Nephron progenitor cell (in vitro differentiated cells): ENCODE results near the gene LSM14B.

Source experiments
- DNase-seq: peaks from one replicate; pipeline ENCODE4 v3.0.0; 2021
- H3K27ac Mint-ChIP-seq: 2 replicates; pipeline ENCODE4 v1.8.0; 2021; ENCODE audit warnings: mild to moderate bottlenecking, moderate library complexity, mixed read lengths
- H3K27me3 Mint-ChIP-seq: 2 replicates; pipeline ENCODE4 v1.8.0; 2021; ENCODE audit warnings: mild to moderate bottlenecking, low read depth, mixed read lengths; ENCODE audit not compliant: poor library complexity
- H3K36me3 Mint-ChIP-seq: 2 replicates; pipeline ENCODE4 v1.8.0; 2021; ENCODE audit warnings: low read depth, mixed read lengths
- H3K4me1 Mint-ChIP-seq: 2 replicates; pipeline ENCODE4 v1.8.0; 2021; ENCODE audit warnings: mixed read lengths
- H3K4me3 Mint-ChIP-seq: 2 replicates; pipeline ENCODE4 v1.8.0; 2021; ENCODE audit warnings: mild to moderate bottlenecking, moderate library complexity, mixed read lengths
- H3K9me3 Mint-ChIP-seq: 2 replicates; pipeline ENCODE4 v1.8.0; 2021; ENCODE audit warnings: mild to moderate bottlenecking, moderate library complexity, mixed read lengths
- CTCF ChIP-seq: fragments of 200-600 bp; sonication (generic); IDR thresholded peaks from 2 replicates; pipeline ENCODE4 v1.5.0; 2021; ENCODE audit warnings: antibody characterized with exemption

LSM14B gene

GRCh38 chr20:62162765-62163484, 40.6 kb downstream of the LSM14B start:
- no peak for TF ChIP-seq CTCF
- Mint-ChIP-seq H3K4me3 (no peak overlapping the region), H3K27me3 (no peaks in the 10 kb centered on the region), H3K27ac (no peak overlapping the region), H3K9me3 (no peaks in the 10 kb centered on the region), H3K4me1 (peaks cover 10% of the 10 kb centered on the region), H3K36me3 (peaks cover 28% of the 10 kb centered on the region)
- no peak for DNase-seq

- Mint-ChIP-seq H3K36me3 (peaks cover 33% of the 10 kb centered on the region), H3K9me3 (no peaks in the 10 kb centered on the region), H3K27ac (no peak overlapping the region), H3K27me3 (no peaks in the 10 kb centered on the region), H3K4me3 (no peak overlapping the region), H3K4me1 (peaks cover 9% of the 10 kb centered on the region)
- DNase-seq = no peak
- TF ChIP-seq CTCF = no peak
Measured at GRCh38 chr20:62163485-62163865, 41.2 kb downstream of the LSM14B start.

DNA sequence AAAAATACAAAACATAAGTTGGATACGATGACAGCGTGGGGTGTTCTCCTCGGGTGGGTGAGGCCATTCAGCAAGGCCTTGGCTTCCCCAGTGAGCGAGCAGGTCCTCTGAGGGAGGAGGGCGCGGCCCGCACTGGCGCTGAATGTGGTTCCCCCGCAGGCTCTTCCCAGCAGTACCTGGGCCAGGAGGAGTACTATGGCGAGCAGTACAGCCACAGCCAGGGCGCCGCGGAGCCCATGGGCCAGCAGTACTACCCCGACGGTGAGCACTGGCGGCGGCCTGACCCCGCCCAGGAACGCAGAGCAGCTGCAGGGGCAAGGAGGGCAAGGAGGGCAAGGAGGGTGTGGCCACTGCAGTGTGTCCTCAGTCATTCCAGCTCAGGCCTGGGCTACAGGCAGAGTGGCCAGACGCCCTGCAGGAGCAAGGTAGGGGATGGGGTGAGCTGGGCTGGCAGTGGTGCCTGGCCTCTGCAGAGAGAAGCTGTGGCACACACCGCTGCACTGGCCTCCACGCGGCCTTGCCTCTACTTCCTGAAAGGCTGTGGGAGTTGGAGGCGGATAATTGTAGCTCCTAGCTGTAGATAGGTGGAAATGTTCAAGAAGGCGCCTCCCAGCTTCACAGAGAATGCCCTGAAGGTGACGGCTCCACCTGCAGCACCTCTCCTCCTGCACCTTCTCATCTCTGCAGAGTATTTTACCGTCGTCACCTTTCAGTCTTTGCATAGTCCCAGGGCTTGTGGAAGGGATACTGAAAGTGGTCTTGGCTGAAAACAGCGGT, 41.9 kb downstream of the LSM14B start:
- H3K27me3 Mint-ChIP-seq = no peaks in the 10 kb centered on the region
- H3K4me1 Mint-ChIP-seq = peaks cover 9% of the 10 kb centered on the region
- no peaks in the 10 kb centered on the region for H3K9me3 Mint-ChIP-seq
- peaks cover 39% of the 10 kb centered on the region for H3K36me3 Mint-ChIP-seq
- no peak overlapping the region for H3K4me3 Mint-ChIP-seq
- no peak for DNase-seq
- peak overlapping the region; percentile 57 for H3K27ac Mint-ChIP-seq
- TF ChIP-seq CTCF = no peak

DNA sequence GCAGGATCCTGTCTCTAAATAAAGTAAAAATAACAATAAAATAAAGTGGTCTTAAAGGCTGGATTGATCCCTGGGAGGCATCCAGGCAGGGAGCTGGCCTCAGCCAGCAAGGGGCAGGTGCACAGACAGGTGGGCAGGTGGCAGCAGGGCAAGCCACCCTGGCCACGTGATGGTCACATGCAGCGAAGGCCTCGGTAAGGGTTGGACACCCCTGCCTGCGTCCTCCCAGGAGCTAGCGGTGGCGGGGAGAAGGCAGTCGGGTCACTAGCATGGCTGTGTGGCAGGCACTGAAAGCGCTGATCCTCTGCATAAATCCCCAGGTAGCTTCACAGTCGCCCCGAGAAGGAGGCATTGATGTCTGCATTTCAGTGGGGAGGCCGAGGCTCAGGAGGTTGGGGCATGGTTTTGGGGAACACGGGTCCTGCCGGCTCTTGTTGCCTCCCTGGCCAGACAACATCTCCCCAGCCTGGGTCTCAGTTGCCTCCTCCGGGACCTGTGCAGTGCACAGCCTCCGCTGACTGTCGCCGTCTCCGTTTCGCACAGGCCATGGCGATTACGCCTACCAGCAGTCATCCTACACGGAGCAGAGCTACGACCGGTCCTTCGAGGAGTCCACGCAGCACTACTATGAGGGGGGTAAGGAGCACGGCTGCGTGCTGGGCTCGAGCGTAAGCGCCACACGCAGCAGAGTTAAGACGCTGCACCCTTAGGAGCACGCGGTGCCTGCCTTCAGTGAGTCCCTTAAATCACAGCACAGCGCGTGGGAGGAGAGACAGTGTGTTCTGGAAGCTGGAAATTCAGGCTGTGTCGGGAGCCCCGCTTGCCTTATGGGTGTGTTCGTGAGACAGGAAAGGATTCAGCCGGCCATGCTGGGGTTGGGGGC, 42.8 kb downstream of the LSM14B start:
- Mint-ChIP-seq H3K27ac (peak overlapping the region; percentile 91), H3K4me1 (peaks cover 4% of the 10 kb centered on the region), H3K27me3 (no peaks in the 10 kb centered on the region), H3K9me3 (no peaks in the 10 kb centered on the region), H3K36me3 (peaks cover 44% of the 10 kb centered on the region), H3K4me3 (no peak overlapping the region)
- no peak for TF ChIP-seq CTCF
- DNase-seq = no peak

DNA sequence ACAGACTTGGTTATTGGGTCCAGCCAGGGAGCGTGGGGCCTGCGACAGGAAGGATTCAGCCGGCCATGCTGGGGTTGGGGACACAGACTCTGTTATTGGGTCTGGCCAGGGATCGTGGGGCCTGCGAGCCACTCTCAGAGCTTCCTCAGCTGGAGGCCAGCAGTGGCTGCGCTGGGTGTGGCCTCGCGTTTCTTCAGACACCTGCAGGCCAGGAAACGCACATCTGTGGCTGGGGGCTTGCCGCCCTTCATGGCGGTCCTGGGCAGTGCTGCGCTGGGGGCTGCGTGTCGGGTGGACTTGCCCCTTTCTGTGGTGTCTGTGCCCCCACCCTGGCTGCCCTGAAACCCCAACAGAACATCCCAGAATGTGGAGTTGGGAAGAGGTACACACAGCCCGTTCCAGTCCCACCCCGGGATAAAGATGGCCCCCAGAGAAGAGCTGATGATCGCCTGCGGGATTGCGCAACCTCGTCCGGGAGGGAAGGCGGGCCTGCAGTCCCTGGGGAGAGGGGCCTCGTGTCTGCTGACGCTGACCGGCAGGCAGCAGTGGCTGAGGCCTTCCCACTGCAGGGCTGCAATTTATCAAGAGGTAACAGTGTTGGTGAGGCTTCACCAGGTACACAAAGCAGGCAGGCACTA, 43.6 kb downstream of the LSM14B start:
- Mint-ChIP-seq H3K36me3 (peaks cover 39% of the 10 kb centered on the region), H3K4me3 (no peak overlapping the region), H3K27ac (peak overlapping the region; percentile 91), H3K9me3 (no peaks in the 10 kb centered on the region), H3K4me1 (no peaks in the 10 kb centered on the region), H3K27me3 (no peaks in the 10 kb centered on the region)
- no peak for DNase-seq
- no peak for TF ChIP-seq CTCF
